MM.1S (cell line): ENCODE results near the gene LMX1B.

Experiments used
- DNase-seq: peaks from one replicate; pipeline ENCODE4 v3.0.0-alpha.2; 2015
- H2AFZ ChIP-seq: fragments of 300-600 bp; sonication (generic); 2 replicates; pipeline ENCODE4 v1.6.0; 2016; ENCODE audit warnings: antibody characterized with exemption, low read length
- H3F3A ChIP-seq: fragments of 300-600 bp; sonication (generic); 2 replicates; pipeline ENCODE4 v1.6.1; 2016; ENCODE audit warnings: mild to moderate bottlenecking, antibody characterized with exemption, low read length, moderate library complexity, mixed read lengths; ENCODE audit not compliant: insufficient read depth
- H3K27ac ChIP-seq: fragments of 300-600 bp; sonication (generic); 2 replicates; pipeline ENCODE4 v1.5.1; 2016; ENCODE audit warnings: mild to moderate bottlenecking, low read length
- H3K27me3 ChIP-seq: fragments of 300-600 bp; sonication (generic); replicated peaks from 2 replicates; pipeline ENCODE4 v1.6.0; 2016; ENCODE audit warnings: low read length; ENCODE audit not compliant: insufficient read depth
- H3K36me3 ChIP-seq: fragments of 300-600 bp; sonication (generic); replicated peaks from 2 replicates; pipeline ENCODE4 v1.6.1; 2016; ENCODE audit warnings: mild to moderate bottlenecking, low read length, mixed read lengths; ENCODE audit not compliant: insufficient read depth
- H3K4me1 ChIP-seq: fragments of 300-600 bp; sonication (generic); 2 replicates; pipeline ENCODE4 v1.6.1; 2016; ENCODE audit warnings: low read length, mixed read lengths
- H3K4me2 ChIP-seq: fragments of 300-600 bp; sonication (generic); 2 replicates; pipeline ENCODE4 v1.6.0; 2016; ENCODE audit warnings: low read depth, low read length
- H3K4me3 ChIP-seq: fragments of 300-600 bp; sonication (generic); 2 replicates; pipeline ENCODE4 v1.5.1; 2016; ENCODE audit warnings: low read length, mixed read lengths
- H3K79me2 ChIP-seq: fragments of 300-600 bp; sonication (generic); 2 replicates; pipeline ENCODE4 v1.6.1; 2016; ENCODE audit warnings: mixed run types, low read length, mixed read lengths
- H3K9ac ChIP-seq: fragments of 300-600 bp; sonication (generic); 2 replicates; pipeline ENCODE4 v1.6.1; 2016; ENCODE audit warnings: low read length, mixed read lengths
- H3K9me2 ChIP-seq: fragments of 300-600 bp; sonication (generic); replicated peaks from 2 replicates; pipeline ENCODE4 v1.6.1; 2016; ENCODE audit warnings: mild to moderate bottlenecking, low read length, mixed read lengths; ENCODE audit not compliant: insufficient read depth
- H3K9me3 ChIP-seq: fragments of 300-600 bp; sonication (generic); replicated peaks from 2 replicates; pipeline ENCODE4 v1.6.1; 2016; ENCODE audit warnings: mild to moderate bottlenecking, low read length, mixed read lengths; ENCODE audit not compliant: insufficient read depth
- H4K20me1 ChIP-seq: fragments of 300-600 bp; sonication (generic); 2 replicates; pipeline ENCODE4 v1.6.1; 2016; ENCODE audit warnings: mild to moderate bottlenecking, low read length, moderate library complexity, mixed read lengths; ENCODE audit not compliant: insufficient read depth
- CTCF ChIP-seq: fragments of 300-600 bp; sonication (generic); IDR thresholded peaks from 2 replicates; pipeline ENCODE4 v1.5.1; 2016; ENCODE audit warnings: antibody characterized with exemption, low read length, mixed read lengths
- EZH2 ChIP-seq: fragments of 300-600 bp; sonication (generic); optimal IDR thresholded peaks from 2 replicates; pipeline ENCODE3; 2017; ENCODE audit warnings: low read depth, mild to moderate bottlenecking, antibody characterized with exemption, low read length, mixed read lengths
- EZH2phosphoT487 ChIP-seq: fragments of 300-600 bp; sonication (generic); IDR thresholded peaks from 2 replicates; pipeline ENCODE4 v1.6.1; 2018; ENCODE audit warnings: antibody characterized with exemption, low read length

The LMX1B gene

GRCh38 chr9:126695186-126695585, 81.5 kb downstream of the LMX1B start:
- no peak for DNase-seq
- no peaks in the 10 kb centered on the region for H3F3A ChIP-seq
- no peak overlapping the region for H3K4me3 ChIP-seq
- no peaks in the 10 kb centered on the region for H3K4me1 ChIP-seq
- H3K4me2 ChIP-seq, result no peak overlapping the region
- no peaks in the 10 kb centered on the region for H3K9me3 ChIP-seq
- H4K20me1 ChIP-seq, result no peaks in the 10 kb centered on the region
- H2AFZ ChIP-seq, result no peak overlapping the region
- peaks cover 95% of the 10 kb centered on the region for H3K27me3 ChIP-seq
- H3K27ac ChIP-seq, result no peak overlapping the region
- no peaks in the 10 kb centered on the region for H3K36me3 ChIP-seq
- no peaks in the 10 kb centered on the region for H3K9me2 ChIP-seq
- TF ChIP-seq EZH2phosphoT487 (no peak), CTCF (no peak), EZH2 (no peak)
- H3K79me2 ChIP-seq, result no peaks in the 10 kb centered on the region
- H3K9ac ChIP-seq, result no peak overlapping the region

- Histone ChIP-seq H3K27me3 (peaks cover 97% of the 10 kb centered on the region), H4K20me1 (no peaks in the 10 kb centered on the region)
- no peak for DNase-seq
Observed at GRCh38 chr9:126695701-126696400, 82.1 kb downstream of the LMX1B start.

GRCh38 chr9:126696401-126697145, 82.8 kb downstream of the LMX1B start:
- Histone ChIP-seq H3K9me2 (no peaks in the 10 kb centered on the region), H3K4me2 (no peak overlapping the region), H3K9me3 (no peaks in the 10 kb centered on the region), H3K27ac (no peak overlapping the region), H3K4me1 (no peaks in the 10 kb centered on the region), H3F3A (no peaks in the 10 kb centered on the region), H3K9ac (no peak overlapping the region), H4K20me1 (no peaks in the 10 kb centered on the region), H3K36me3 (no peaks in the 10 kb centered on the region), H2AFZ (no peak overlapping the region), H3K27me3 (peaks cover 97% of the 10 kb centered on the region), H3K4me3 (no peak overlapping the region), H3K79me2 (no peaks in the 10 kb centered on the region)
- TF ChIP-seq CTCF, result no peak
- no peak for TF ChIP-seq EZH2phosphoT487
- no peak for TF ChIP-seq EZH2
- no peak for DNase-seq

More at GRCh38 chr9:126695701-126696400, 82.1 kb downstream of the LMX1B start:
- Histone ChIP-seq H2AFZ (no peak overlapping the region), H3F3A (no peaks in the 10 kb centered on the region), H3K4me1 (no peaks in the 10 kb centered on the region), H3K9me2 (no peaks in the 10 kb centered on the region), H3K9me3 (no peaks in the 10 kb centered on the region), H3K4me2 (no peak overlapping the region), H3K9ac (no peak overlapping the region), H3K36me3 (no peaks in the 10 kb centered on the region), H3K79me2 (no peaks in the 10 kb centered on the region), H3K4me3 (no peak overlapping the region), H3K27ac (no peak overlapping the region)
- TF ChIP-seq EZH2, result no peak
- TF ChIP-seq EZH2phosphoT487, result no peak
- TF ChIP-seq CTCF, result no peak
